PC-3 (cell line): ENCODE results near the gene C1orf52.

Source experiments
- CTCF ChIP-seq: fragments of 300-600 bp; sonication (generic); conservative IDR thresholded peaks from 2 replicates; pipeline ENCODE4 v1.5.1; 2017; ENCODE audit warnings: antibody characterized with exemption, low read depth, mild to moderate bottlenecking, low read length
- EZH2 ChIP-seq: fragments of 300-600 bp; sonication (generic); IDR thresholded peaks from one replicate; pipeline ENCODE4 v1.6.1; 2017; ENCODE audit warnings: antibody characterized with exemption, mild to moderate bottlenecking, low read length; ENCODE audit not compliant: unreplicated experiment

GRCh38 chr1:85200463-85201339, 58.8 kb downstream of the C1orf52 start, which contains the start of gene SYDE2:
- no peak for TF ChIP-seq CTCF
- TF ChIP-seq EZH2: no peak
